Measurements from ENCODE around the gene TMEM82. TPM values are rescaled to one million over a fixed set of nuclear protein-coding genes. Genes with fewer than 3 reads are reported as not detected.

TMEM82 gene
- total and polyA plus RNA-seq, 5 donors from 2014 or later: not detected

DNA sequence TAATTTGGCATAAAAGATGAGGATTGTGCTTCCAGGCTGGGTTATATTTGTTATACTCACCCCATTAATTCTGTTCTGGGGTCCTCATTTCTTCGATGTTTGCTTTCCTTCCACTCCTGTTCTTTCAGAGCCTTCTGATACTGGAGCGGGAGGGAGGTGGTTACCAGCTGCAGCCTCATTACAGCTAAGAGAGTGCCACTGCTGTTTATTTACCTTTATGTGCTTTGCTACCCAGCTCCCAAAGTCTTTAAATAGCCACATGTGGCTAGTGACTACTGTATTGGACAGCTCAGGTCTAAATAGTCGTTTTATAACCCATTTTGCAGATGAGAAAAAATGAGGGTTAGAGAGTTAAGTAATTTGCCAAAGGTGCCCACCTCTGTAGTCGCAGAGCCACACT is 33.1 kb upstream of the TMEM82 start:
- H3K27ac Mint-ChIP-seq: no peak overlapping the region

DNA sequence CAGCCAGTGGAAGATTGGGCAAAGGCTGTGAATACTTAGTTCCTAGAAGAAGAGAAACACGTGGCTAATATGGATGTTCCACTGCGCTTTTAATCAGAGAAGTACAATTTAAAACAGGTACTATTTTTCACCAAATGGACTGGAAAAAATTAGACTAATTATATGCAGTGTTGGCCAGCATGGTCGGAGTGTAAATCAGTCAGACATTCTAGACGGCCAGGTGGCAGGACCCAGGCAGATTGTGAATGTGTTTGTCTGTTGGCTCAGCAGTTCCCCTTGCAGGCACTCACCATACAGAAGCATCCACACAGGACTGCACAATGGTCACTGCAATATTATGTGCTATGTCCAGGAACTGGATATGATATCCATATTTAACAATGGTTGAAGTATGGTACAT is 30.1 kb upstream of the TMEM82 start:
- ATAC-seq (ENCODE audit: low read depth in 2 of 2): no peak
- Mint-ChIP-seq H3K4me3 (no peak overlapping the region), H3K9me3 (peaks cover 0 to 1% (median 0%) of the 10 kb centered on the region in 7 donors), H3K27ac (peak overlapping the region in 1 of 3 donors; percentile 15), H3K4me1 (peaks cover 0 to 14% (median 2%) of the 10 kb centered on the region in 4 donors), H3K27me3 (no peaks in the 10 kb centered on the region), H3K36me3 (peaks cover 5% of the 10 kb centered on the region)
- Histone ChIP-seq H3K27me3 (ENCODE audit: control insufficient read depth, insufficient read depth, low read length) (no peaks in the 10 kb centered on the region), H3K36me3 (ENCODE audit: control insufficient read depth, insufficient read depth, low read length) (peaks cover 21% of the 10 kb centered on the region), H3K9me3 (ENCODE audit: control insufficient read depth in 2 of 2, low read length in 2 of 2) (no peaks in the 10 kb centered on the region), H3K4me1 (ENCODE audit: control insufficient read depth, insufficient read depth, low read length, poor library complexity, severe bottlenecking) (no peaks in the 10 kb centered on the region), H3K4me3 (ENCODE audit: low read depth, low read length) (no peak overlapping the region), H3K27ac (ENCODE audit: insufficient read depth, low read length, poor library complexity, severe bottlenecking) (no peak overlapping the region)
- no peak for DNase-seq

More for the DNA sequence above, 33.1 kb upstream of the TMEM82 start:
- H3K36me3 Mint-ChIP-seq: peaks cover 9% of the 10 kb centered on the region
- no peak overlapping the region for H3K27ac ChIP-seq (ENCODE audit: insufficient read depth, low read length, poor library complexity, severe bottlenecking)
- ATAC-seq (ENCODE audit: low read depth in 2 of 2) (no peak), DNase-seq (no peak)
- no peak overlapping the region for H3K4me3 ChIP-seq (ENCODE audit: low read depth, low read length)
- H3K4me1 Mint-ChIP-seq: peaks cover 0 to 29% (median 5%) of the 10 kb centered on the region in 4 donors
- H3K27me3 ChIP-seq (ENCODE audit: control insufficient read depth, insufficient read depth, low read length): no peaks in the 10 kb centered on the region
- peaks cover 3% of the 10 kb centered on the region for H3K36me3 ChIP-seq (ENCODE audit: control insufficient read depth, insufficient read depth, low read length)
- no peaks in the 10 kb centered on the region for H3K27me3 Mint-ChIP-seq
- H3K9me3 Mint-ChIP-seq: peaks cover 0 to 1% (median 0%) of the 10 kb centered on the region in 7 donors
- H3K9me3 ChIP-seq (ENCODE audit: control insufficient read depth in 2 of 2, low read length in 2 of 2): no peaks in the 10 kb centered on the region
- H3K4me1 ChIP-seq (ENCODE audit: control insufficient read depth, insufficient read depth, low read length, poor library complexity, severe bottlenecking): no peaks in the 10 kb centered on the region
- no peak overlapping the region for H3K4me3 Mint-ChIP-seq

DNA sequence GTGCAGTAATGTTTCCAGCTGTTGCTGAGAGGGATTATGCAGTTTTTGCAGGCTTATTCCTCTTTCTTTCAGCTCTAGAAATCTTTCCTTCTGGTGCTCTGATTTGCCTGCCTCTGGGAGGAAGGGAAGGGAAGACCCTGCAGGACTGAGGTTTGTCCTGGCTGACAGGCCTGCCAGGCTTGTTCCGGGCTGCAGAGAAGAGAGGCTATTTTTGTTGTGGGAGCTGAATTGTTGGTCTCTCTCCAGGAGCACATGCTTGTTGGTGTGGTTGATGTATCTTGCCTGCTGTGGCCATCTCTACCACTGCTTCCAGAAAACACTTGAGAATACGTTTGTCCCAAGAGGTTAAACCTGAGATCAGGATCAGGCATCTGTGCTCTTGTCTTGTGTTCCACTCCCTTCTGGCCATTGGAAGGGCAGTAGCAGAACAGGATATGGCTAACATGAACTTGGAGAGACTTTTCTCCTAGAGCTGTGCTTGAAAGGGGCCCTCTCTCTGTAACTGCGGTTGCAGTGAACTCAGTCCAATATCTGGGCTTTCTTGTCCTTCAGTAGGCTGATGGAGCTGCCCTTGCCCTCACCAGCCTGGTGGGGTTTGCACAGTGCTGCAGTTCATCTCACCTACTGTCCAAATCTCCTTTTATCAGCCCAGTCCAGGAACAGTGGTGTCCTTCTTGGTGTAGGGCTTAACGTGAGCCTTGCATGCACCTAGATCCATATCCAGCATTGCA is 27.7 kb upstream of the TMEM82 start:
- Mint-ChIP-seq H3K4me1 (peaks cover 0 to 13% (median 1%) of the 10 kb centered on the region in 4 donors), H3K36me3 (peaks cover 6% of the 10 kb centered on the region), H3K4me3 (no peak overlapping the region), H3K27me3 (no peaks in the 10 kb centered on the region), H3K27ac (peak overlapping the region in 2 of 3 donors; percentile 11 to 41), H3K9me3 (peaks cover 0 to 1% (median 0%) of the 10 kb centered on the region in 7 donors)
- Histone ChIP-seq H3K4me1 (ENCODE audit: control insufficient read depth, insufficient read depth, low read length, poor library complexity, severe bottlenecking) (no peaks in the 10 kb centered on the region), H3K27me3 (ENCODE audit: control insufficient read depth, insufficient read depth, low read length) (no peaks in the 10 kb centered on the region), H3K27ac (ENCODE audit: insufficient read depth, low read length, poor library complexity, severe bottlenecking) (no peak overlapping the region), H3K36me3 (ENCODE audit: control insufficient read depth, insufficient read depth, low read length) (peaks cover 44% of the 10 kb centered on the region), H3K4me3 (ENCODE audit: low read depth, low read length) (no peak overlapping the region), H3K9me3 (ENCODE audit: control insufficient read depth in 2 of 2, low read length in 2 of 2) (no peaks in the 10 kb centered on the region)
- no peak for DNase-seq
- no peak for ATAC-seq (ENCODE audit: low read depth in 2 of 2)

DNA sequence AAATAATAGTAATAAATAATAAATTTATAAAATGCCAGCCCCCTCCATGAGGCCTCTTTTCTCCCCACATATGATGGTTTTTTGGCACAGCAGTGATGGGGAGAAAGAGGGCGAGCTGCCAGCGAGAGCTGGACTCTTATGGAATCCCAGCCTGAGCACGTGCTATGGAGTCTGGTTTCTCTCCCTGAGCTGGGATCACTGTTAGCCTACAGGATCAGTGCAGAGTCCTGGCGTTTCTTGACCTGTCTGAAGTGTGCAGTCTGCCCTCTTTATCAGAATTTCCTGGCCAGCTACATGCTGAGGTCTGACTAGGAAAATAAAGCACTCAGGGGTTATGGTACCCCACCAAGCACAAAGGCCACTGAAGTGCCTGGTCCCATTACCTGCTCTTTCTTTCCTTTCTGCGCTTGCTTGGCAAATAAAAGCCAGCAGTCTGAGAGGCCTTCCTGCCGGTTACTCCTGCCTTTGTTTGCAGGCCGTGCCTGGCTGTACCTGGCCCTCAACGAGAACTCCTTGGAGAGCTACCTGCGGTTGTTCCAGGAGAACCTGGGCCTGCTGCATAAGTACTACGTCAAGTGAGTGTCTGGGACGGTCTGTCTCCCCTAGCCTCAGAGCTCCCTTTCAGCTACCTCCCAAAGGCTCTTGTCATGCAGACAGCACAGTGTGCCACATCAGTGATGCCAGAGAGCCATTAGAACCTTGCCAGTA is 24.7 kb upstream of the TMEM82 start:
- H3K9me3 ChIP-seq (ENCODE audit: control insufficient read depth in 2 of 2, low read length in 2 of 2): no peaks in the 10 kb centered on the region
- no peaks in the 10 kb centered on the region for H3K9me3 Mint-ChIP-seq
- ATAC-seq (ENCODE audit: low read depth in 2 of 2): no peak
- H3K27ac Mint-ChIP-seq: no peak overlapping the region
- no peaks in the 10 kb centered on the region for H3K27me3 Mint-ChIP-seq
- no peaks in the 10 kb centered on the region for H3K4me1 ChIP-seq (ENCODE audit: control insufficient read depth, insufficient read depth, low read length, poor library complexity, severe bottlenecking)
- no peaks in the 10 kb centered on the region for H3K27me3 ChIP-seq (ENCODE audit: control insufficient read depth, insufficient read depth, low read length)
- H3K36me3 Mint-ChIP-seq: peaks cover 15% of the 10 kb centered on the region
- no peak for DNase-seq
- peaks cover 66% of the 10 kb centered on the region for H3K36me3 ChIP-seq (ENCODE audit: control insufficient read depth, insufficient read depth, low read length)
- H3K4me3 Mint-ChIP-seq: no peak overlapping the region
- no peak overlapping the region for H3K4me3 ChIP-seq (ENCODE audit: low read depth, low read length)
- H3K27ac ChIP-seq (ENCODE audit: insufficient read depth, low read length, poor library complexity, severe bottlenecking): no peak overlapping the region
- peaks cover 0 to 4% (median 0%) of the 10 kb centered on the region in 4 donors for H3K4me1 Mint-ChIP-seq

DNA sequence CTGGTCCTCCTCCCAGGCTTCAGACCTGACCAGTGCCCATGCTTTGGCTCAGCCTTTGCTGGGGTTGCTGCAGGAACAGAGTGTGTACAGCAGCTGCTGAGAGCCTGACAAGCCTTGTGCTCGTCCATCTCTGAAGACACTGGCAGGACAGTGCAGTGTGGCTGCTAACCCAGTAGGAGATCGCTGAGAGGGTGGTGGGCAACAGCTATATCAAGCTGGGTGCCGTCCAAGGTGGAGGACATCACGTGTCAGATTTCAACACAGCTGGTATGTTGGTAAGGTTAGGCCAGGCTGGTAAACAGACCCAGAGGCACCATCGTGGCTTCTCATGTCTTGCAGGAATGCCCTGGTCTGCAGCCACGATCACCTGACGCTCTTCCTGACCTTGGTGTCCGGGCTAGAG is 24.1 kb upstream of the TMEM82 start:
- Mint-ChIP-seq H3K36me3 (peaks cover 15% of the 10 kb centered on the region), H3K27ac (no peak overlapping the region), H3K9me3 (no peaks in the 10 kb centered on the region), H3K4me3 (no peak overlapping the region), H3K27me3 (no peaks in the 10 kb centered on the region), H3K4me1 (peaks cover 0 to 4% (median 0%) of the 10 kb centered on the region in 4 donors)
- H3K27me3 ChIP-seq (ENCODE audit: control insufficient read depth, insufficient read depth, low read length): no peaks in the 10 kb centered on the region
- no peaks in the 10 kb centered on the region for H3K4me1 ChIP-seq (ENCODE audit: control insufficient read depth, insufficient read depth, low read length, poor library complexity, severe bottlenecking)
- no peak overlapping the region for H3K27ac ChIP-seq (ENCODE audit: insufficient read depth, low read length, poor library complexity, severe bottlenecking)
- no peak overlapping the region for H3K4me3 ChIP-seq (ENCODE audit: low read depth, low read length)
- DNase-seq (no peak), ATAC-seq (ENCODE audit: low read depth in 2 of 2) (no peak)
- no peaks in the 10 kb centered on the region for H3K9me3 ChIP-seq (ENCODE audit: control insufficient read depth in 2 of 2, low read length in 2 of 2)
- H3K36me3 ChIP-seq (ENCODE audit: control insufficient read depth, insufficient read depth, low read length): peaks cover 66% of the 10 kb centered on the region

DNA sequence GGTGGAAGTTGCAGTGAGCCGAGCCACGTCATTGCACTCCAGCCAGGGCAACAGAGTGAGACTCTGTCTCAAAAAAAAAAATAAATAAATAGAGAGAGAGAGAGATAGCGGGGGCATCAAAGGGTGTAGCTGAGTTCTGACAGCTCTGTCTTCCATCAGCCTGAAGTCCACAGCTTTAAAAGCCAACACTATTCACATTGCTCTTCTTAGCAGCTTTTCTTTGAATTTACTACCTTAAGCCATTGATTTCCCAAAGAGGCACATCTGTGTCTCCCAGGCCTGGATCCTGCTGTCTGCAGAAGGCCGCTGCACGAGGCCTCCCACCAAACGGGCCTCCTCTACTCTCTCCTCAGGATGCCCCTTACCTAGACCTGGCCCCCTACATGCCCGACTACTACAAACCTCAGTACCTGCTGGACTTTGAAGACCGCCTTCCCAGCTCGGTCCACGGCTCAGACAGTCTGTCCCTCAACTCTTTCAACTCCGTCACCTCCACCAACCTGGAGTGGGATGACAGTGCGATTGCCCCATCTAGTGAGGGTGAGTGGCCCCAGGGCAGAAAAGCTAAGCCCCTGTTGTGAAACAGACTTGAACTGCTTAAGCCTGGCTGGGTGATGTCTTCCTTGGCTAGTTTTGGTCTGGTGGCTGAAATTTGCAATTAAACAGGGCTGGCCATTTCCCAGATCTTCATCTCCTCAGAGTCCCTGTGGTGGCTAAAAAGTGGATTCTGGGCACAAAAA is 22.7 kb upstream of the TMEM82 start:
- Histone ChIP-seq H3K9me3 (ENCODE audit: control insufficient read depth in 2 of 2, low read length in 2 of 2) (no peaks in the 10 kb centered on the region), H3K27ac (ENCODE audit: insufficient read depth, low read length, poor library complexity, severe bottlenecking) (no peak overlapping the region), H3K36me3 (ENCODE audit: control insufficient read depth, insufficient read depth, low read length) (peaks cover 68% of the 10 kb centered on the region), H3K27me3 (ENCODE audit: control insufficient read depth, insufficient read depth, low read length) (no peaks in the 10 kb centered on the region), H3K4me1 (ENCODE audit: control insufficient read depth, insufficient read depth, low read length, poor library complexity, severe bottlenecking) (no peaks in the 10 kb centered on the region), H3K4me3 (ENCODE audit: low read depth, low read length) (no peak overlapping the region)
- DNase-seq (no peak), ATAC-seq (ENCODE audit: low read depth in 2 of 2) (no peak)
- no peaks in the 10 kb centered on the region for H3K9me3 Mint-ChIP-seq
- no peaks in the 10 kb centered on the region for H3K27me3 Mint-ChIP-seq
- no peak overlapping the region for H3K4me3 Mint-ChIP-seq
- H3K27ac Mint-ChIP-seq: no peak overlapping the region
- H3K4me1 Mint-ChIP-seq: peaks cover 0 to 2% (median under 1%) of the 10 kb centered on the region in 4 donors
- H3K36me3 Mint-ChIP-seq: peaks cover 11% of the 10 kb centered on the region

DNA sequence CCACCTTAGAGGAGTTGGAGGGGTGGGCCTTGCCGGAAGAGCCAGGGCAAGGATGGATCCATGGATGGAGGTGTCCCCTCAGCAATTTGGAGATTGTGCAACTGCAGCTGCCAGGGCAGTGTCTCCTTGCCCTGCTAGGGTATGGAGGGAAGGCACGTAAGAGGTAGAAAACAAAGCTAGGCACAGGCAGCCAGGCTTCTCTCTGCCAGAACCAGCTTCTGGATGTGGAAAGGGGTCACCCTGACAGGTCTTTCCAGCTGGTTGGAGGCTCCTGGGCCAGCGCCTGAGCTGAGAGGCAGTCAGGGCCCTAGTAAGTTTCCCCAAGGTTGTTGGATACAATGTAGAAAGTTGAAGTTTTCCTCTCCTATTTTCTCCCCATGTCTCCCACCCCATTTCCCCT is 21.4 kb upstream of the TMEM82 start:
- no peaks in the 10 kb centered on the region for H3K4me1 ChIP-seq (ENCODE audit: control insufficient read depth, insufficient read depth, low read length, poor library complexity, severe bottlenecking)
- no peak overlapping the region for H3K27ac ChIP-seq (ENCODE audit: insufficient read depth, low read length, poor library complexity, severe bottlenecking)
- ATAC-seq (ENCODE audit: low read depth in 2 of 2): no peak
- H3K4me3 Mint-ChIP-seq: no peak overlapping the region
- no peak overlapping the region for H3K4me3 ChIP-seq (ENCODE audit: low read depth, low read length)
- H3K36me3 Mint-ChIP-seq: peaks cover 11% of the 10 kb centered on the region
- no peaks in the 10 kb centered on the region for H3K9me3 ChIP-seq (ENCODE audit: control insufficient read depth in 2 of 2, low read length in 2 of 2)
- H3K27ac Mint-ChIP-seq: peak overlapping the region in 1 of 3 donors; percentile 26
- peaks cover 70% of the 10 kb centered on the region for H3K36me3 ChIP-seq (ENCODE audit: control insufficient read depth, insufficient read depth, low read length)
- no peaks in the 10 kb centered on the region for H3K27me3 ChIP-seq (ENCODE audit: control insufficient read depth, insufficient read depth, low read length)
- H3K9me3 Mint-ChIP-seq: no peaks in the 10 kb centered on the region
- DNase-seq: no peak
- no peaks in the 10 kb centered on the region for H3K27me3 Mint-ChIP-seq
- H3K4me1 Mint-ChIP-seq: peaks cover 0 to 5% (median 0%) of the 10 kb centered on the region in 4 donors
